AG09309 (cell line): ENCODE measurements around the gene GABBR2.

ENCODE experiments used
- DNase-seq: peaks from one replicate; pipeline ENCODE4 v3.0.0-alpha.2; 2010; ENCODE audit warnings: low read depth
- H3K4me3 ChIP-seq: 2 replicates; pipeline ENCODE4 v1.5.1; 2011; ENCODE audit warnings: mild to moderate bottlenecking, low read depth, low read length, moderate library complexity; ENCODE audit not compliant: control insufficient read depth
- CTCF ChIP-seq: IDR thresholded peaks from 2 replicates; pipeline ENCODE4 v1.5.1; 2011; ENCODE audit warnings: mild to moderate bottlenecking, low read depth, low read length, inconsistent platforms; ENCODE audit not compliant: insufficient read depth, control insufficient read depth; ENCODE audit errors: missing control alignments

The GABBR2 gene

GRCh38 chr9:98603821-98604383, 104.8 kb downstream of the GABBR2 start:
- no peak overlapping the region for H3K4me3 ChIP-seq
- DNase-seq = no peak
- no peak for TF ChIP-seq CTCF

GRCh38 chr9:98602839-98603500, 105.8 kb downstream of the GABBR2 start:
- TF ChIP-seq CTCF = no peak
- DNase-seq = no peak
- no peak overlapping the region for H3K4me3 ChIP-seq

GRCh38 chr9:98600631-98601030, 108.1 kb downstream of the GABBR2 start:
- no peak overlapping the region for H3K4me3 ChIP-seq
- TF ChIP-seq CTCF = no peak
- DNase-seq = no peak

GRCh38 chr9:98599566-98600216, 109.0 kb downstream of the GABBR2 start:
- DNase-seq = no peak
- no peak overlapping the region for H3K4me3 ChIP-seq
- no peak for TF ChIP-seq CTCF

GRCh38 chr9:98598861-98599260, 109.9 kb downstream of the GABBR2 start:
- no peak for TF ChIP-seq CTCF
- no peak overlapping the region for H3K4me3 ChIP-seq
- no peak for DNase-seq

- DNase-seq = no peak
- H3K4me3 ChIP-seq = no peak overlapping the region
- no peak for TF ChIP-seq CTCF
Measured at GRCh38 chr9:98597236-98597771, 111.4 kb downstream of the GABBR2 start.
